Activated CD8-positive, alpha-beta T cell treated with anti-CD3 and anti-CD28 coated beads for 36 hours (primary cell): ENCODE data around the gene REELD1. TPM values are rescaled to one million over a fixed set of nuclear protein-coding genes. Genes with fewer than 3 reads are reported as not detected.

Experiments used
- ATAC-seq: fragments of 200-7000 bp; cut with Tn5 transposase; one replicate; pipeline ENCODE4 v1.10.0; 2021; ENCODE audit warnings: mild to moderate bottlenecking, moderate library complexity
- CTCF ChIA-PET: fragments of 350-600 bp; sonication (Branson Sonifier 250); formaldehyde crosslinking; loops from one replicate; lab custom pipeline; 2021; ENCODE audit warnings: antibody characterized with exemption; lab: Charles Lee
- POLR2A ChIA-PET: fragments of 350-600 bp; sonication (Branson Sonifier 250); formaldehyde crosslinking; loops from one replicate; lab custom pipeline; 2021; ENCODE audit warnings: antibody characterized with exemption; lab: Charles Lee
- DNase-seq: peaks from one replicate; pipeline ENCODE4 v3.0.0-alpha.2; 2020
- H3K27ac Mint-ChIP-seq: one replicate; pipeline ENCODE4 v1.8.0; 2021; ENCODE audit warnings: mild to moderate bottlenecking, mixed read lengths
- H3K27me3 Mint-ChIP-seq: one replicate; pipeline ENCODE4 v1.8.0; 2021; ENCODE audit warnings: mixed read lengths
- H3K36me3 Mint-ChIP-seq: one replicate; pipeline ENCODE4 v1.8.0; 2021; ENCODE audit warnings: low read depth, mixed read lengths
- H3K4me1 Mint-ChIP-seq: one replicate; pipeline ENCODE4 v1.8.0; 2021; ENCODE audit warnings: low read depth, mixed read lengths
- H3K4me3 Mint-ChIP-seq: one replicate; pipeline ENCODE4 v1.8.0; 2021; ENCODE audit warnings: mild to moderate bottlenecking, moderate library complexity, mixed read lengths
- H3K9me3 Mint-ChIP-seq: one replicate; pipeline ENCODE4 v1.8.0; 2021; ENCODE audit warnings: mixed read lengths
- intact Hi-C: fragments of 100-400 bp; cut with micrococcal nuclease; formaldehyde crosslinking; loops from one replicate; pipeline ENCODE4 v1.10.0; 2022
- total RNA-seq, 2 experiments: library from RNA; stranded (reverse); gene quantifications; one replicate each; pipeline ENCODE4 v1.2.3, GENCODE V29; 2021
- TF ChIP-seq, protein P1 (sequence below): fragments of 200-600 bp; IDR thresholded peaks from one replicate; pipeline ENCODE4 v1.8.0; 2022; ENCODE audit warnings: antibody characterized with exemption, mild to moderate bottlenecking

The REELD1 gene
- total RNA-seq, 2 experiments from 2014 or later = 0.11 to 0.34 TPM

DNA sequence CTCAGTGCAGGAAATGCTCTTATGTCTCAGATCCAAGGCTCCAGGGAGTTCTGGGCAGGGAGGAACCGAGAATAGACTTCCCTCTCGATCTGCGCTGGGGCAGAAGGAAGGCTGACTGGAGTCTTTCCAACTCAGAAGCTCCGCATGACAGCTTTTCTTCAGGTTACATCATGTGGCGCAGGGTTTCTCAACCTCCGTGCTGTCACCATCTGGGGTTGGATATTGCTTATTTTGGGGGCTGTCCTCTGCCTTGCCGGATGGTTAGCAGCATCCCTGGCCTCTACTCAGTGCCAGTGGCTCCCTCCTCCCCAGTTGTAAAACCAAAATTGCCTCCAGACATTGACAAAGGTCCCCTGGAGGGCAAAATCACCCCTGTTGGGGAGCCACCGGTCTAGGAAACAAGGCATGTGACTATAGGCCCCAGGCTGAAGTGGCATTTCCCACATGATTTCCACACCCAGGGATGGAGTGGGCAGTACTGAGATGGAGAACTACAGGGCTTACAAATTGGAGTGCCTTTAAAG, 21.4 kb downstream of the REELD1 start:
- no peak overlapping the region for H3K4me3 Mint-ChIP-seq
- H3K36me3 Mint-ChIP-seq = no peaks in the 10 kb centered on the region
- H3K27me3 Mint-ChIP-seq = no peaks in the 10 kb centered on the region
- intact Hi-C loops = no loop called here
- ChIA-PET CTCF (interaction anchor here (0.9 kb wide), 1 partner anchor 12 kb away, joined by 3 read pairs; no protein-coding TSS in a partner anchor), POLR2A (no interaction called here)
- H3K9me3 Mint-ChIP-seq = peaks cover 2% of the 10 kb centered on the region
- TF ChIP-seq, protein P1, sequence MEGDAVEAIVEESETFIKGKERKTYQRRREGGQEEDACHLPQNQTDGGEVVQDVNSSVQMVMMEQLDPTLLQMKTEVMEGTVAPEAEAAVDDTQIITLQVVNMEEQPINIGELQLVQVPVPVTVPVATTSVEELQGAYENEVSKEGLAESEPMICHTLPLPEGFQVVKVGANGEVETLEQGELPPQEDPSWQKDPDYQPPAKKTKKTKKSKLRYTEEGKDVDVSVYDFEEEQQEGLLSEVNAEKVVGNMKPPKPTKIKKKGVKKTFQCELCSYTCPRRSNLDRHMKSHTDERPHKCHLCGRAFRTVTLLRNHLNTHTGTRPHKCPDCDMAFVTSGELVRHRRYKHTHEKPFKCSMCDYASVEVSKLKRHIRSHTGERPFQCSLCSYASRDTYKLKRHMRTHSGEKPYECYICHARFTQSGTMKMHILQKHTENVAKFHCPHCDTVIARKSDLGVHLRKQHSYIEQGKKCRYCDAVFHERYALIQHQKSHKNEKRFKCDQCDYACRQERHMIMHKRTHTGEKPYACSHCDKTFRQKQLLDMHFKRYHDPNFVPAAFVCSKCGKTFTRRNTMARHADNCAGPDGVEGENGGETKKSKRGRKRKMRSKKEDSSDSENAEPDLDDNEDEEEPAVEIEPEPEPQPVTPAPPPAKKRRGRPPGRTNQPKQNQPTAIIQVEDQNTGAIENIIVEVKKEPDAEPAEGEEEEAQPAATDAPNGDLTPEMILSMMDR = no peak
- no peak overlapping the region for H3K27ac Mint-ChIP-seq
- H3K4me1 Mint-ChIP-seq = no peaks in the 10 kb centered on the region
- DNase-seq (no peak), ATAC-seq (no peak)

DNA sequence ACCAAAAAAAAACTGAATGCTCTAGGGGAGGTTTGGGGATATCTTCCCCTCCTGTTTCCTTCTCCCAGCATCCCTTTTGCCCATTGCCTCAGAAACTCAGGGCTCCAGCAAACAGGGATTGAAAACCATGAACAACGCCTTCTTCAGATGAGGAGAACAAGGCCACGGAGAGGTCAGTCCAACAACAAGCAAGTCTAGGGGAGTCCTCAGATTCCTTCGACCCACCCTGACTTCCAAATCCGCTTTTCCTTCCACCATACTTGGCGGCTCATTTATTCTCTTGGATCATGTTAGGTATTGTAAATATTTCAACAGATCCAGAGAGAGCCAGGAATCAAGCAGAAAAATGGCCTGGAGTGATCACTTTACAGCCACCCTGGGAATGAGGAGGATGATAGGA, 21.9 kb downstream of the REELD1 start:
- Mint-ChIP-seq H3K4me3 (no peak overlapping the region), H3K27ac (no peak overlapping the region), H3K36me3 (no peaks in the 10 kb centered on the region), H3K9me3 (peaks cover 2% of the 10 kb centered on the region), H3K4me1 (peaks cover 3% of the 10 kb centered on the region), H3K27me3 (no peaks in the 10 kb centered on the region)
- ATAC-seq = no peak
- TF ChIP-seq, protein P1 = no peak
- POLR2A ChIA-PET = no interaction called here
- intact Hi-C loops = no loop called here
- CTCF ChIA-PET = interaction anchor here (0.9 kb wide), 1 partner anchor 11 kb away, joined by 3 read pairs; no protein-coding TSS in a partner anchor
- DNase-seq = no peak

DNA sequence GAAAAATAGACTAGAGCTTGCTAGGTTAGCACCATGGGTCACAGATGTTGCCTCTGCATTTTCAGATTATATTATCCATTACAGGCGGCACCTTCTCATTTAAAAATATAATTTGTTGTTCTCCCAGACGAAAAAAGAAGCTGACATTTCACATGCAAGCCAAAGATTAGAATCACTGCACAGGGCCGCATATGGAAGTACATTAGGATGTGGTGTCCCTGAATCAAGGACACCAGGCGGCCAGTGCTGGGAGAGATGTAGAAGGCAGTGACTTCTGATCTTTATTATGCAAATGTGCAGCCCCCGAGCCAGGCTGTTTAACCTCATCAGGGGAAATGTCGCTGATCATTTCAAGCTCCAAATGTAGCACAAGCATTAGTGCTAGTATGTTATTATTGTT, 22.8 kb downstream of the REELD1 start:
- POLR2A ChIA-PET = no interaction called here

DNA sequence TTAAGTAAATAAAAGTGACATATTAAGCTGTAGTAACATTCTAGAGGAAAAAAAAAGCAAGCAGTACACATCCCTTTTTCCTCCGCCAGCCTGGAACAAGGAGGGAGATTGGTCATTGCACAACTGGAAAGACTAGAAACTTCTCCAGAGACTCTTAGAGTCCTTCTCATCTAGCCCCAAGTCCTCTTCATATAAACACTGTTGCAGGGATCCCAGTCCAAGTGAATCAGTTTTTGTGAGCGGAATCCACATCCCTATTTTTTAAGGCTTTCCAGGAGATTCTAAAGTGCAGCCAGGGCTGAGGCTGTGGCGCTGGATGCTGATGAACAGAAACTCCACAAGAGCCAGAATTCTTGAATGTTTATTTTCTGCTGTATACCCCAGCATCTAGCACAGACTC, 23.8 kb downstream of the REELD1 start:
- no peak for ATAC-seq
- DNase-seq = no peak

More for the DNA sequence above, 22.8 kb downstream of the REELD1 start:
- Mint-ChIP-seq H3K27ac (no peak overlapping the region), H3K4me1 (peaks cover 7% of the 10 kb centered on the region), H3K27me3 (no peaks in the 10 kb centered on the region), H3K4me3 (no peak overlapping the region), H3K36me3 (no peaks in the 10 kb centered on the region), H3K9me3 (peaks cover 2% of the 10 kb centered on the region)
- intact Hi-C loops = no loop called here
- DNase-seq (no peak), ATAC-seq (no peak)
- CTCF ChIA-PET = no interaction called here
- TF ChIP-seq, protein P1 = no peak

More for the DNA sequence above, 23.8 kb downstream of the REELD1 start:
- no peaks in the 10 kb centered on the region for H3K27me3 Mint-ChIP-seq
- intact Hi-C loops = no loop called here
- TF ChIP-seq, protein P1 = no peak
- no peak overlapping the region for H3K4me3 Mint-ChIP-seq
- peaks cover 14% of the 10 kb centered on the region for H3K4me1 Mint-ChIP-seq
- CTCF ChIA-PET = no interaction called here
- POLR2A ChIA-PET = no interaction called here
- no peak overlapping the region for H3K27ac Mint-ChIP-seq
- no peaks in the 10 kb centered on the region for H3K36me3 Mint-ChIP-seq
- no peaks in the 10 kb centered on the region for H3K9me3 Mint-ChIP-seq
